NCI-H82 (cell line): Measurements from ENCODE around the gene TMBIM1.

Experiments
- DNase-seq: peaks from one replicate; lab custom pipeline; 2025; lab: John Stamatoyannopoulos, UW

The TMBIM1 gene

DNA sequence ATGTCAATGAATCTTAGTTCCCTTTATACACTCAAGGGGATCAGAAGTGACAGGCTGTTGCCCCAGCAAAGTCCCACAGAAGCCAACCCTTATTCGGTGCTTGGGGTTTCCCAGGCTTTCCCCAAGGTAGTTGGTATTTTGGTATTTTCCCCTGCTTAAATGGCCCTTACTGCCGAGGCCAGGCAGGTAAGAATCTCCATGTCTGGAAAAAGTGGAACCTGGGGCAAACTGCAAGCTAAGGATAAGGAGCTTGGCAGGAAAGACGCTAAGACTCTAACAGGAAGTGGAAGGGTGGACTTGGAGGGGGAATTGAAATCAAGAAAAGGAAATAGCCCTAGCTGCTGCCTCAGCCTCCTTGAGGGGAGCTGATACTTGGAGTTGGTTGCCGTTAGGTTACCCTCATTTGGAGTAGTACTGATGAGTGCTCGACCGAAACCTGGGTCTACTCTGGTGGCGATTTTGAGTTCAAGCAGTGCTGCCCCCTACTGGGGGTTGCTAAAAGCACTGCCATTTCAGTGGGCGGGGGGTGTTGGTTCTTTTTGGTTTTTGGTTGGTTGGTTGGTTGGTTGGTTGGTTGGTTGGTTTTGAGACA lies 34.8 kb downstream of the TMBIM1 start:
- peak; percentile 53 for DNase-seq

- no peak for DNase-seq
These were observed 35.5 kb downstream of the TMBIM1 start for GRCh38 chr2:218256612-218257350.

- no peak for DNase-seq
These were observed 36.9 kb downstream of the TMBIM1 start for GRCh38 chr2:218255446-218255845.

DNA sequence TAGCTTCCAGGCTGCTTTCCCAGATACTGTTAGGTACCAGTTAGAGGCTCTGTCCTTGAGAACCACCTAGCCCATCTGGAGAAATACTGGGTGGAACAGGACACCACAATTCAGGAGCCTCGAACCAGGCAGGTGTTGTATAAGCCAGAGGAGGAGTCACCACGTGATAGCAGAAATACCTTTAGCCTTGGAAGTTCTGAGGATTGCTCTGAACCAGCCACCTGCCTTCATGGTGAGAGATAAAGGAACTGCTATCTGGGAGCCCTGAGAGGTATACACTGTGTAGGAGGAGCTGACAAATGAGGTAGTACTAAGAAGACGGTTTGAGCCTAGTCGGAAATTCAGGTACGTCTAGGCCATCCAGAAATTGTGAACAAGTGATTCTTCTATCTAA lies 39.1 kb downstream of the TMBIM1 start:
- DNase-seq = no peak

DNA sequence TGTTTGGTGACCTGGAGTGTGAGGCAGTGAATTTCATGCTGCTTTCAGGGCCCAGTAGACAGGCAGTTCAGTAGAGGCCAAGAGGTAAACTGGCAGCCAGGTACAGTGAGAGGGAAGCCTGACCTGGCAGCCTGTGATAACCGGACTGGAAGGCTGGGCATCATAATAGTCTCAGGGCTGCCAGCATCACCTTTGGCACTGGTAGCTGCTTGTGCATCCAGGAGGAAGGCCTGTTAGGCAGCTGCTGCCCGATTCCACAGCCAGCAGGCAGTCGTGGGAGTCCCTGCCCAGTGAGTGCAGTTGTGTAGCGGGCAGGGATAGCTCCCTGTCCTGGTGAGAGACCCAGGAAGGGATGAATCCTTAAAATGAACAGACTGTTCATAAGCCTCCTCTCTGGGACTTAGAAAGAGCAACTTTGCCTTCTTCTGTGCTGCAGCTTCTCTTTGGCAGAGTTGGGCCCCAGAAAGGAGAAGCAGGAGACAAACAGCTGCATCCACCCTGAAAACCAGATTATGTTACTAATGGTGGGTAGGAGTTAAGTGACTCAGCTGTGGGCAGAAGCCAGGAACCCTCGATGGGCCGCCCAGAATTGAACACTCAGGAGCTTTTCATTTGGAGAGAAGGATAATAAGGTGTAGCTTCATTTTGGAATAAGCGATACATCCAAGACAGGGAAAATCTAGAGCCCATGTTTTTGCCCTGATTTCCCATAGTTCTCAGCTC lies 39.6 kb downstream of the TMBIM1 start:
- no peak for DNase-seq

GRCh38 chr2:218249691-218250090 lies 42.6 kb downstream of the TMBIM1 start:
- DNase-seq = no peak

GRCh38 chr2:218245214-218245613 lies 47.1 kb downstream of the TMBIM1 start:
- no peak for DNase-seq

- DNase-seq = no peak
These were observed 47.6 kb downstream of the TMBIM1 start for GRCh38 chr2:218244665-218245064.

- no peak for DNase-seq
These were observed 48.1 kb downstream of the TMBIM1 start for GRCh38 chr2:218244204-218244603.

DNA sequence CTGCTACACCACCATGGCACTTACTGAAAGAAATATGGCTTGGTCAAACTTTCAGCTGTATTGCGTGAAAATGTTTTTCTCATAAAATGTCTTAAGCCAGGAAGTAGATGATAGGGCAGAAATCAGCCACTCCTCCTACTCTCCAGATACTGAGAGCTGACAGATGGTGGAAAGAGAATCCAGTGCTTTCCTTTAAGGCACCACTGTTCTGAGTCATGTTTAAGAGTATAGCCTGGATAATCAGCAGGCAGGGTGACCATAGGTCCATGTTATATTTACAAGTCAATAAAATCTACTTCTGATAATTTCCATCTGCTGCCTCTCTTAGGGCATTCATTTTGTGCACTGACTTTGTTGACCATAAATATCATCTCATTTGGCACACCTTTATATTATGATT lies 53.4 kb downstream of the TMBIM1 start:
- no peak for DNase-seq

DNA sequence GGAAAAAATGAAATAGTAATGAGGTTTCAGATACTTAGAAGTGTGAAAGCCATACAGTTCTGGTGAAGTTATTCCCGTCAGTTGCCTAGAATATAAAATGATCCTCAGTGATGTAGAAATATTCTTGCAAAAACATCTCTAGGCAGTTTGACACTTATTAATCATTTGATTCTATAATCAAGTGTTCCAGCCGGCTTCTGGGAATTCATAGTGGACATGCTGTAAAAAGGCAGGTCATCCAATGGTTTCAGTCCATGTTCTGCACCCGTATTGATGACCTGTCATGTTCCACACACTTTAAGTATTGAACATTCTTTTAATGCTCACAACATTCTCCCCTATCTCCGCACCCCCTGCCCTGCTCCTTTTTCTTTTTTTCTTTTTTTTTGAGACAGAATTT lies 55.5 kb downstream of the TMBIM1 start:
- DNase-seq = no peak

DNA sequence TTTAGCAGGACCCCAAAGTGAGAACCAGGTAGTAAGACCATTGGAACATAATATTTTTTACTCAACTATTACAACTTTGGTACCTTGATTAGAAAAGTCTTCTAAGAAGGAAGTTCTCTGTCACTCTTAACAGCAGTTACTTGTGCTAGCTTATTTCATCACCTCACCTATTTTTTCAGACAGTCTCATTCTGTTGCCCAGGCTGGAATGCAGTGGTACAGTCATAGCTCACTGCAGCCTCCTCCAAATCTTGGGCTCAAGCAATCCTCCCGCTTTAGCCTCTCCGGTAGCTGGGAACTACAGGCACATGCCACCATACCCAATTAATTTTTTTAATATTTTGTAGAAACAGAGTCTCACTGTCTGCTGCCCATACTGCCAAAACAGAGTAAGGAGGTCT lies 57.3 kb downstream of the TMBIM1 start:
- no peak for DNase-seq

DNA sequence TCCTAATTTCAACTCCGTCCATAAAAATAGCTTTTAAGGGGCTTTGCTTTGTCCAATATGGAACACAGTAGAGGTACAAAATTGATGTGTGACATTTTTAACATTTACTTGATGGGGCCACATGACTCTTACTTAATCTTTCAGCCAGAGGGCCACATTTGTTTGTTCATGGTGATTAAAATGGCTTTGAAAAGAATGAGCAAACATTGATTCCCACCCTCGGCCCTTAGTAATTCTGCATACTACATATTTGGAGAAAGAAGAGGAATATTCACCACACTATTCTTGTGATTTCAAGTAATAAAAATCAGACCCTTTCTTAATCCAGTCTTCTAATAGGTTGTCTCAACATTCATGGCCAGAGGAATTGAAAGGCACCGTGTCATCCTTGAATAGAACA lies 57.8 kb downstream of the TMBIM1 start:
- no peak for DNase-seq

DNA sequence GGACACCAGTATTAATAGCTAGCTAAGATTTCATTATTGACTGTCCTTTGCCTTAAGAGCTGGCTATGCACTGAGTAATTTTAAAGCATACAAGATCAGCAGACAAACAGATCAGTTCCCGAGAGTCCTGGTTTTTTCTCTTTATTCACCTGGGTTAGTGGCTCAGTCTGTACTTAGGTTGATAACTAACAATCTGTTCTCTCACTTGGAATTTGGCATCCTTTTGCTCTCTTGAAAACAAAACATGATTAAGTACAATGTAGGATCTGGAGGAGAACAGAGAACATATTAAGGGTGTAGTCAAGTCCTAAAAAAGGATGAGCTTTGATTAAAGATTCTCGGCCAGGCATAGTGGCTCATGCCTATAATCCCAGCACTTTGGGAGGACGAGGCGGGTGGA lies 58.8 kb downstream of the TMBIM1 start:
- DNase-seq = no peak

DNA sequence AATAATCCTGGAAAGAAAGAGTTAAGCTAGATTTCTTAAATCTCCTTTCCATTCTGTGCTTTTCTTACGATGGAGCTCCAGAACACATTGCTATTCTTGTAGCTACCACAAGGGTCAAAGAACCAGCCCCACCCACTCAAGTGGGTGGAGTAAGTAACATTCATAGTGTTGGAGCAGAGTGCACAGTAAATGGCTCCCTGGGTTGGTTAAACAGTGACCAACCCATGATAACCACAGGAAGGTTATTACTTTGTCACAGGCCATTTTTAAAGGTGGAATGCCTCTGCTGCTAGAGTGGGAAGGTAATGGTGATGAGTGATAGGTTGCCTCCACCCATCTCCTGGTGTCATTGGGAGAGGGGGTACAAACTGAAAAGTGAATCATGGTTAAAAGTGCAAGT lies 61.4 kb downstream of the TMBIM1 start:
- peak; percentile 20 for DNase-seq

GRCh38 chr2:218229851-218230250 lies 62.5 kb downstream of the TMBIM1 start:
- no peak for DNase-seq

- DNase-seq = no peak
These were observed 63.1 kb downstream of the TMBIM1 start for GRCh38 chr2:218229239-218229638.

DNA sequence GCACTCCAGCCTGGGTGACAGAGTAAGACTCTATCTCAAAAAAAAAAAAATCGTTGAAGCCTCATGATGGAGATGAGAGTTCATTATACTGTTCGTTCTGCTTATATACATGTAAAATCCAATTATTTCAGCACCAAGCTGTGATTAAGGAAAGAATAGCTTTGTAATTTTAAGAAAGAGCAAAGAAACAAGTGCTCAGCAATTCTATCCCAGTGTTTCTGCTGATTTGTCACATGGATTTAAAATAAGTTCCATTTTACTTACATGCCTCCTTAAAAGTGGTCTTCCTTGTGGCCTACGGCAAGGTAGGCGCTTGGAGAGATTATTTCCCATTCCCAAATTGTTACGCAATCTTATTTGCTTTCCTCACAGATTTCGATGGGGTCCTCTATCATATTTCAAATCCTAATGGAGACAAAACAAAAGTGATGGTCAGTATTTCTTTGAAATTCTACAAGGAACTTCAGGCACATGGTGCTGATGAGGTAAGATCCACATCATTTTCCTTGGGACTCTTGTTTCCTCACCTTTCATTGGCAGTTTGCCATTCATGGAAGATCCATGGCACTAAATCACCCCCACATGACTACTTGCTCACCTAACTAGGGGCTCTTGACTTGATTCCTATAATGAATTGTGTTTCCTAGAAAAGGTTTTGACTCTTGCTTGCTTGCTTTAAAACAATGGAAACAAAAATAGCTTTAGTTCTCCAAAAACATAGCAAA lies 63.8 kb downstream of the TMBIM1 start:
- DNase-seq = no peak

DNA sequence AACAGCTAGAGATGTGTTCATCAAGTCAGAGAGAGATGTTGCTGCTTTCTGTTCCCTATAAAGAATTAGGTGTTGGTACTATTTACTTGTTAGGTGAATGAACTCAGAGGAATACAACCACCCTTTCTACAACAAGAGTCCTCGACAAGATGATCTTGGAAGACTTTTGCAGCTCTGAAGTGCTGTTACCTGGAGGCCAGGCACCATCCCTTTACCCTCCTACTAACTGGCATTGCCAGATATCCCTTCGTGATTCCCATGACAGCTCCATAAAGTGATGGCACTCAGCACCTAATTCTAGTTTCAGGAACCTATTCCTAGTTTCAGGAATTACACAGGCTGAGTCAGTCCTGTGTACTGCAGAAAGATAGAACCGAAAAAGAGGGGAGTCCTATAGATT lies 65.4 kb downstream of the TMBIM1 start:
- DNase-seq = no peak
